KOPT-K1 (cell line): Measurements from ENCODE around the gene ARHGEF6.

Source experiments
- H3K27ac ChIP-seq: fragments of 200-600 bp; sonication (generic); 2 replicates; pipeline ENCODE4 v1.5.1; 2016; ENCODE audit warnings: antibody characterized with exemption, mild to moderate bottlenecking, low read depth, low read length; ENCODE audit not compliant: poor library complexity, severe bottlenecking
- H3K36me3 ChIP-seq: fragments of 200-600 bp; sonication (generic); 2 replicates; pipeline ENCODE4 v1.5.1; 2017; ENCODE audit warnings: antibody characterized with exemption, mild to moderate bottlenecking, low read length, moderate library complexity; ENCODE audit not compliant: insufficient read depth
- H3K9me3 ChIP-seq: fragments of 200-600 bp; sonication (generic); 2 replicates; pipeline ENCODE4 v1.5.1; 2017; ENCODE audit warnings: antibody characterized with exemption, low read length, mild to moderate bottlenecking; ENCODE audit not compliant: insufficient read depth, poor library complexity, severe bottlenecking

The ARHGEF6 gene

DNA sequence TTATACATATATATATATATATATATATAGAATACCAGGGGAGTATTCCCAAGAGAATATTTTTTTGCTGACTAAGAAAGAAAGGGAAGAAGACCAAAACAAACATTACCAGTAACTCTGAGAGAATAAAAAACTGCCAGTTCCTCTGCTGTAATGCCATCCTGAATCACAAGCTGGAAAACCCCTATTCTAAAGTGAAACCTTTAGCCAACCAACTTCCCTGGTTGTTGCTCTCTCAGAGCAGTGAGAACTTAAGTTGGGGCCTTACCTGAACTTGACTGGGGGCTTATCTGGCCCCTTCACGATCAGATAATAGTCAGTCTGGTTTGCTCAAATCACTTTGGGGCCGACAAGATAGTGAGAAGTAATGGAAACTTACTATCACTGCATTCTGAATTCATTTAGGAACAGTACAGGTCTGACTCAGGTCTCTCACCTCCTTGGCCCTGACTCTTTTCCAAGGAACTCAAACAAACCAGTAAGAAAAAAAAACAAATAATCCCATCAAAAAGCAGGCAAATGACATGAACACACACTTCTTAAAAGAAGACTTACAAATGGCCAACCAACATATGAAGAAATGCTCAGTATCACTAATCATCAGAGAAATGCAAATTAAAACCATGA is 70.3 kb downstream of the ARHGEF6 start:
- Histone ChIP-seq H3K27ac (peak overlapping the region; percentile 40), H3K9me3 (no peaks in the 10 kb centered on the region), H3K36me3 (peaks cover 74% of the 10 kb centered on the region)

DNA sequence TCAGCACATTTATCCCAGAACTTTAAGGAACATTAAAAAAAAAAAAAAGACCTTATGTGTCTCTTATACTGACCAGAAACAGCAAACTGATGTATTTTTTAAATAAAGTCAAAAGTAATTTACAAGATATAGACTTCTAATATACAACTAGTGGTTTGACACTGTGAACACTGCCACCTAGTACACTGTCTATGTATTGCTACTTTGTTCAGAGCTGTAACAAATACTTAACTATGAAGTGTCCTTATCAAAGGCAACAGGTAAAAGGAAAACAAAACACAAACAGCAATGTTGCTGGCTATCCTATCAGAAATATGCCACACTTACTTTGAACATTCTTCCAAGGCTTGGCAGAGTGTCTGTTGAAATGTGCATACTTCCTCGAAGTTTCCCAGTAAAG is 72.4 kb downstream of the ARHGEF6 start:
- peaks cover 90% of the 10 kb centered on the region for H3K36me3 ChIP-seq
- no peaks in the 10 kb centered on the region for H3K9me3 ChIP-seq
- no peak overlapping the region for H3K27ac ChIP-seq

DNA sequence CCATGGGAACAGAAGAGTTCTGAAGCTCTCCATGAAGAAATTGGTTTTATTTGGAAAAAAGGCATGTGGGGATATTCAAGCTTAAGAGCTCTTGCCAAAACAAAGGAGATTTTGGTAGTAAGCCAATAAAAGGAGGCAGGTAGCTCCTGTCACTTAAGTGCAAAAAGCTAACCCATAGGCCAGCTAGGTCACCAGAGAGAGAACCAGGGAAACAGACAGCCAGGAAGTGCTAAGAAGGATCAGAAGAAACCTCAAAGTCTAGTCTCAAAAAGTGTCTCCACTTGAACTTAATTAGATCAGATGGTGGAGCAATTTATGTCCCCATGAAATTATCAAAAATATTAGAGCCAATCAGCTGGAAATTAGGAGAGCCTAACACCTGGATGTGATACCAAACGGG is 83.6 kb downstream of the ARHGEF6 start:
- Histone ChIP-seq H3K27ac (peak overlapping the region; percentile 71), H3K9me3 (peaks cover 9% of the 10 kb centered on the region), H3K36me3 (peaks cover 9% of the 10 kb centered on the region)

DNA sequence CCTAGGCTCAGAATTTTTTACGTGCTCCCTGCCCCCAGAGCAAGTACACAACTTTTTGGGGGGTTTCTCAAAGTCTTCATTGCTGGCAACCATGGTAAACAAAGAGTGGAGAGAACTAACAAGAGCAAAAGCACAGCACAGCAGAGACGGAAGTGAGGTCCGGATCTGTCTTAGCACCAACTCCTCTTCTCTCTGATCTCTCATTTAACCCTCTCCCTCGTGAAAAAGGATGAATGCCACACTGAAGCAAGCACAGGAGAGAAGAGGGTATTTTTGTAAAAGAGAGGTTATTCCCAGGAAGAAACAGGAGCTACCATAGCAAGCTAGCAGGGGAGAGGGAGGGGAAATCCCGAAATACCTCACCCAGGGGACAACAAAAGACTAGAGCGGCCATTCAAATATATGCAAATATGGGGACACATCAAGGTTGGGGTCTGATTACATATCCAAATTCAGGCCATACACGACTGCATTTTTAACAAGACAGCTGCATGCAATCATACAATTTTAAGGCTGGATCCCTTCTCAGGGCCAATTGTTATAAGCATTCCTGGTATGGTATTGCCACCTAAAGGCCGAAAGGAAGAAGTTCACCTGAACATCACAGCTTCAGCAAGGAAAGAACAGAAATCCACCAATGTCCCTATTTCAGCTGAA is 86.2 kb downstream of the ARHGEF6 start:
- Histone ChIP-seq H3K36me3 (peaks cover 8% of the 10 kb centered on the region; the same call in 1 of the 2 replicates), H3K27ac (peak overlapping the region; percentile 98), H3K9me3 (no peaks in the 10 kb centered on the region)

DNA sequence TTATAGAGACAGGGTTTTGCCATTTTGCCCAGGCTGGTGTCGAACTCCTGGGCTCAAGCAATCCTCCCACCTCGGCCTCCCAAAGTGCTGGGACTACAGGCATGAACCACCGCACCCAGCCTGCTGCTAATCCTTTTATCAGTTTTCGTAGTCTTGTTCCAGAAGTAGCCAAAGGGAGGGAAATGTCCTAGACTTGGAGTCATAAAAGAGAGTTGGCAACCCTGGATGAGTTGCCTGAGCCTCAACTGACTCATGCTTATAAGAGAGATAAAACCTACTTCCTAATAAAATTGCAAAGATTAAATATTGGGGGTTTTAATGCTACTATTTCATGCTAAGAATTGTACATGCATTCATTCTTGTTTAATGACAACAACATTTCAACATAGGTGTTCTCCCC is 88.5 kb downstream of the ARHGEF6 start:
- Histone ChIP-seq H3K9me3 (no peaks in the 10 kb centered on the region), H3K36me3 (peaks cover 12% of the 10 kb centered on the region; the same call in 1 of the 2 replicates), H3K27ac (peak overlapping the region; percentile 98)

DNA sequence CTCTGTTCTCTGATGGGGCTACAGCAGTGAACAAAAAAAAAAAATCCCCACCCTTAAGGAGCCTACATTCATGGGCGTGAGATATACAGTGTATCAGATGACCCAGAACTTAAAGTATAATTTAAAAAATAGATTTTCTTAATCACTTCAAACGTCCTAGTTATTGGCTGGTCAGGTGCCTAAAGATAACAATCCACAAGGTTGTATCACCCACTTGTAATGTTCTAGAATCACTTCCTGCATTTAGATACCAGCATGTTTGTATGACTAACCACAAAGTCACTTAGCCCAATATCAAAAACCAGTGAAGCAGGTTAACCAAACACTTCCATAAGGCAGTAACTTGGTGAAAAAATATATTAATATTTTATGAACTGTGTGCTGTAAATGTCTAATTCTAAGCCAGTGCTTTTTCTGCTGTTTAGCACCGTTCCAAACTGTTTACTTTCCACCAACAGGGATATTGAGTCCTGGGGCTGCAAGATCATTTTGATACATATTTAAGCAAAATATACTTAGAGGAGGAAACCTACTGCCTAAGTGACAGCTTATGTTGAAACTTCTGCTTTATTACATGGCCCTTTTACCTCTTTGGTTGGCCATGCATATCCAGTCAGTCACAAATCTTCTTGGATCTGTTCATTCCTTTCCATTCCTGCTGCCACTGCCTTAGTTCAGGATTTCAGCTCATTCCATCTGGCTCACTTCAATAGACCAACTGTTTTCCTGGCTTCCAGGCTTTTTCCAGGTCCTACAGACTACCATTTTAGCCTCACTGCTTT is 89.5 kb downstream of the ARHGEF6 start:
- Histone ChIP-seq H3K9me3 (no peaks in the 10 kb centered on the region), H3K27ac (peak overlapping the region; percentile 98), H3K36me3 (peaks cover 12% of the 10 kb centered on the region; the same call in 1 of the 2 replicates)

DNA sequence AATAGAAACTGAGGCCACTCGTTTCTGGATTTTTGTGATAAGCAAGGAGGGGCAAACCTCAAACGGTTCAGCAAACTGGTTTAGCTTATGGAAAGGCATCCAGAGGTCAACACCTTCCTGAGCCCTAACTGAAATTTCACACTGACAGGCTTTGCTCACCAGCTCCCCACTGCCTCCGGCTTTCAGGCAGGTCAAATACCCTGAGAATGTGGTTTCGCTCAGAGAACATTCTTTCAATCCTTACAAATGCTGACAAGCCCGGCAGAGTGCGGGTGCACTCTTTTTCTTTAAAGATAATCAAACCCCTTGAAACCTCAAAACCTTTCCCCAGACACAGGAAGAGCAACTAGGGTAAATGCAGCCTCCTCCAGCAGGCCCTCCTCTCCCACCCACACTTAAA is 91.3 kb downstream of the ARHGEF6 start:
- peak overlapping the region; percentile 98 for H3K27ac ChIP-seq
- H3K9me3 ChIP-seq: no peaks in the 10 kb centered on the region
- peaks cover 29% of the 10 kb centered on the region for H3K36me3 ChIP-seq

DNA sequence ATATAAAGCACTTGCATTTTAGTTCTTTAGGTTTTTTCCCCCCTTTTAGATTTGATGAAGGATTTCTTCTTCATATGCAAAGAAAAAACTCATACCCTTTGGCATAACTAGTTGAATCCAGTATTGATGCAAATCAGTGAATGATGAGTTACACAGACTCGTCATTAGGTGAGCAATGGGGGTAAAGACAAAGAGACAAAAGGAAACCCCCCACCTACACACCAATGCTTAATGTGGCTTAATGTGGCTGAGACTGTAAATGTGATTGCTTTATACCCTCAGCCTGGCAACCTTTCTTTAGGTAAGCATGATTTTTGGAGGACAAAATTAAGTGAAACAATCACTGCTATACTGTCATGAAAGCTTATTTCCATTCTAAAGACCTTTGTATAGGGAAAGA is 93.3 kb downstream of the ARHGEF6 start:
- H3K9me3 ChIP-seq: no peaks in the 10 kb centered on the region
- H3K36me3 ChIP-seq: peaks cover 43% of the 10 kb centered on the region

DNA sequence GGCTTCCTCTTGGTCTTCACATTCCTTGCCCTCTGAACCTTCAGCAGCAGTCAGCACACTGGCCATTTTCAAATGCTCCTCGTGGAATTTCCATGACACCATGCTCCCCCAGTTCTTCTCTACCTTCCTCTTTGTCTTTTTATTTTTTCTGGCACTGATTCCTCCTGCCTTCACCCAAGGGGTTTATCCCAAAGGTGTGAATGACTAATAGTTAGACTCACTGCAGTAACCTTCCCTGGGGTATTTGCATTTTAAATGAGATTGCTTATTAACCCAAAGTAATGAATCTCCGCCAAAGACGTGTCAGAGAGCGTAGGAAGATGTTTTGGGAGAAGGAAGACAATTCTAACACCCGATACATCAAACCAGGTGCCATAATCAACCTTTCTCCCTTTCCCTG is 96.6 kb downstream of the ARHGEF6 start:
- Histone ChIP-seq H3K36me3 (peaks cover 69% of the 10 kb centered on the region), H3K27ac (peak overlapping the region; percentile 61), H3K9me3 (no peaks in the 10 kb centered on the region)

More for the DNA sequence above, 93.3 kb downstream of the ARHGEF6 start:
- H3K27ac ChIP-seq: peak overlapping the region; percentile 98

DNA sequence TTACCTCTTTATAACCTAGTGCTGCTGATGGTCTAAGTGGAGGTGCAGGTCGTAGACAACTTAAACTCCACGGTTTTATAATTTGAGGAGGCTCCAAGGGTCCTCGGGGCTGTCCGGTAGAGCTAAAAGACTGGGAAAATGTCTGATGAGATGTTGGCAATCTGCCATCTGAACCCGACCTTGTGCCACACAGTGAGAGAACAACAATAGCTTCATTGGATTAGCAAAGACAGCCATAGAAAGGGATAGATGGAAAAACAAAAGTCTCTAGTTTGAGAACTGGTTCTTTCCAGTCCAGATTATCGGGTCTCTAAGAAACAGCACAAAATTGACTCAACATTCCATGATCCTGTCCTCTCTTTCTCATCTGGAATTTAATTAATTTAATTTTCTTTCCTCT is 101.2 kb downstream of the ARHGEF6 start:
- peaks cover 73% of the 10 kb centered on the region for H3K36me3 ChIP-seq
- H3K27ac ChIP-seq: peak overlapping the region; percentile 94
- H3K9me3 ChIP-seq: no peaks in the 10 kb centered on the region

DNA sequence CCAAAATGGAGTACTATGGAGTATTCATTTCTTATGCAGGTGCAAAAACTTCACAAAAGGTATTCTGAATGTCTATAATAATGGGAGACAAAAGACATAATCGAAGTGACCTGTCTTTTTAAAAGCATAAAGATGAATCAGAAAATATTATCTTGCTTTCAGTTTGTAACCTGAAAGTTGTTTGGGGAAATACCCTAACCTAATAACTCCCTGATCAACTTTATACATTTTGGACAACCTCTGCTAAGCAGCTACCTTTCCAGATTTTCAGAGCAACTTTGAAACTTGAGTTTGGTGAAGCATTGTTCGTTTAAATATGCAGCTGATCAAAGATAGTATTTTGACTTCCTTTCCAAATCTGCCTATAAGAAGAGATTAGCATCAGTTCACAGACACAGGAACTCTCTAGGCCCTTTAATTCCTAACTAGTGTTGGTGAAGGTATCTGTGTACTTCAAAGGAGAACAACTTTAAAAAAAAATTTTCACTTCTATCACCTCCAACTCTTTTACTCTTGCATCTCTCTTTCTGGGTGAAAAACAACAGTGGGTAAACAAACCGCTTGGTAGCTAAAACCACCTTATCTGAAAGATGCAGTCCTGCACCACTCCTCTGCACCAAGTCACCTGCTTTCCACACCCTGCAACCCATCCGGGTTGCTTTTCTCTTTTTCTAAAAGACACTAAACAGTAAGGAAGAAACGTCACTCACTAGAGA is 106.3 kb downstream of the ARHGEF6 start:
- H3K27ac ChIP-seq: peak overlapping the region; percentile 94
- H3K9me3 ChIP-seq: no peaks in the 10 kb centered on the region
- peaks cover 67% of the 10 kb centered on the region for H3K36me3 ChIP-seq

DNA sequence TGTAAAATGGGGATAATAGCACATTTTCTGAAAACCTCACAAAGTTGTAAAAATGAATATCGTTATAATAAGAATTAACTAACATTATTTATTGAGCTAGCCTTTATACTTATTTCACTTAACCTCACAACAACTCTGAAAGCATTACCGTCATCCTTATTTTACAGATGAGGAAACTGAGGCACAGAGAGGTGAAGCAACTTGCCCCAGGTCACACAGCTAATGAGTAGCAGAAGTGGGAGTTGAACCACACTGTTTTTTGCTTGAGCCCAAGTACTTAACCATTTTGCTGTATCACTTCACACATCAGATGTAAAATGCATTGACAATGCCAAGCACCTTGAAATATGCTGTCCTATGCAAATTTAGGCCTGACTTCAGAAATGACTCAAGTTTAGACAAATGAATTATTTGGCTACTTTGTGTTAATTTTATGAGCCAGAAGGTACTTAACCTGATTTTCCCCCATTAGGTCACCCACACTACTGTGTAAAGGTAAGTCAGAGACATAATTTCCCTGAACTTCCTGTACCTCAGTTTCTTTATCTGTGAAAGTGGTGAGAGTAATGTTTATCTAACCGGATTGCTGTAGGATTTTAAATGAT is 109.6 kb downstream of the ARHGEF6 start:
- H3K9me3 ChIP-seq: no peaks in the 10 kb centered on the region
- H3K27ac ChIP-seq: peak overlapping the region; percentile 94
- H3K36me3 ChIP-seq: peaks cover 78% of the 10 kb centered on the region

DNA sequence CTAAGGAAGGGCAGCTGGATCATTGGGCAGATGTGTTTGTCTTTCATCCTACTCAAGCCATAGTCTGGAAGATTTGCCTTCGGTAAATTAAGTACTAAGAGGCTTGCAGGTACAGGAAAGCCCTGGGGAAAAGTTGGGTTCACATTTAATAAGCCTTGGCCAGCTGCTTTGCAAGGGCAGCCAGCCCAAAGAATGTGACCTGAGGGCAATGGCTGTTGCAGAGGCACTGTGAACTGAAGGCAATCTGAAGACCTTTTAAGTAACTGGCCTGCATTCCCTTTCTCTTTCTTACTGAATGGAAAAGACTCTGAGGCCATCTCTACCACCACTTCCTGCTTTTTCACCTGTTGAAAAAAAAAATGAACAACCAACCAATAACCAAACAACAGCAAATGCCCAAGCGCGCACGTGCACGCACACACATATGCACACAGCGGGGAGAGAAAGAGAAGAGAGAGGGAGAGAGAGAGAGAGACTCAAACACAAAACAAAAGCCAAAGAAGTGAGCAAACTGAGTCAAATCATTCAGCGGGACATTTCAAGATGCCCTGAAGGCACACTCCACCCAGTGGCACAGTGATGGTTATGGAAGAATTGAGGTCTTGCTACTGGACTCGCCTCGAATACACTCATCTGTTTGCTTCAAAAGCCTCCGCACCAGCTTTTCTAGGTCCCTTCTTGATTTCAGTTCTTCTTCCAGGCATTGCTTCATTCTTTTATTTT is 113.1 kb downstream of the ARHGEF6 start:
- Histone ChIP-seq H3K36me3 (peaks cover 89% of the 10 kb centered on the region), H3K9me3 (peaks cover 20% of the 10 kb centered on the region), H3K27ac (peak overlapping the region; percentile 77)

DNA sequence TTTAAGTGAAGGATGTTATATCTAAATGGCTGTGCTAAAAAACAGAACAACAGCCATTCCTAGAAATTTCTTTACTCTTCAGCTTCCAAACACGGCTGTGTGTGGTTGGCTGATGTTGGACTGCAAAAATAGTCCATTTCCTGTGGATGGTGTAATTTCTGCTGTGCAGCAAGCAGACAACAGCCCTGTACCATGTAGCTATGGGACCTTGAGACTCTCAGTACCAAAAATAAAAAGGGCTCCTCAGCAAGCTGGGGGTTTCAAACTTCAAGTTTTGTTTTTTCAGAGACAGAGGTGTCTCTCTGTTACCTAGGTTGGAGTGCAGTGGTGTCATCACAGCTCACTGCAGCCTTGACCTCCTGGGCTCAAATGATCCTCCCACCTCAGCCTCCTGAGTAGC is 114.6 kb downstream of the ARHGEF6 start:
- Histone ChIP-seq H3K27ac (peak overlapping the region; percentile 77), H3K9me3 (peaks cover 20% of the 10 kb centered on the region), H3K36me3 (peaks cover 80% of the 10 kb centered on the region)
